Subcutaneous adipose tissue (tissue), 4 donors: ENCODE measurements around the gene PRTFDC1. TPM values are rescaled to one million over a fixed set of nuclear protein-coding genes. Genes with fewer than 3 reads are reported as not detected.

Source experiments
- total RNA-seq, 4 donors: library from RNA; depleted of rRNA; stranded (reverse); fragments of >200 nt; gene quantifications; one replicate each; pipeline ENCODE4 v1.1.0, GENCODE V29; 2016
- TF ChIP-seq, protein P1 (sequence below): fragments of 450-650 bp; IDR thresholded peaks from one replicate; pipeline ENCODE4 v1.5.1; 2016; ENCODE audit warnings: low read depth, mild to moderate bottlenecking, control low read depth, antibody characterized with exemption, moderate library complexity

Gene PRTFDC1
- total RNA-seq, 4 donors from 2014 or later = 2.4 to 2.8 (median 2.7) TPM

DNA sequence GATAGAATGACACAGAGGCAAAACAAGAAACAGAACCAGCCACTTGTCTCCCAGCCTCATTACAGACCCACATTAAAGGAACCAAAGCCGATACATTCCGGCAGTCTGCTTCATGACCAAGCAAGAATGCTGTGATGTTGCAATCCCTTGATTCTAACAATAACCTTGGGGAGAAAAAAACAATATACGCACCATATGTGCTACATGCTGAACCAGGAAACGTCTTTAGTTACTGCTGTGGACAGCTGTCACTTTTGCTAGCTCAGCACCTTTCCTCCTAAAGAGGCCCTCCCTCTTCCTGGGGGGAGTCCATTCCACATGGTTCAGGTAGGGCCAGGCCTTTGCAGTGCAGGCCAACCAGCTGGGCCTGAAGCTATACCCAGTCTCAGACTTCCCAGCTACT is 79.1 kb downstream of the PRTFDC1 start:
- TF ChIP-seq, protein P1, sequence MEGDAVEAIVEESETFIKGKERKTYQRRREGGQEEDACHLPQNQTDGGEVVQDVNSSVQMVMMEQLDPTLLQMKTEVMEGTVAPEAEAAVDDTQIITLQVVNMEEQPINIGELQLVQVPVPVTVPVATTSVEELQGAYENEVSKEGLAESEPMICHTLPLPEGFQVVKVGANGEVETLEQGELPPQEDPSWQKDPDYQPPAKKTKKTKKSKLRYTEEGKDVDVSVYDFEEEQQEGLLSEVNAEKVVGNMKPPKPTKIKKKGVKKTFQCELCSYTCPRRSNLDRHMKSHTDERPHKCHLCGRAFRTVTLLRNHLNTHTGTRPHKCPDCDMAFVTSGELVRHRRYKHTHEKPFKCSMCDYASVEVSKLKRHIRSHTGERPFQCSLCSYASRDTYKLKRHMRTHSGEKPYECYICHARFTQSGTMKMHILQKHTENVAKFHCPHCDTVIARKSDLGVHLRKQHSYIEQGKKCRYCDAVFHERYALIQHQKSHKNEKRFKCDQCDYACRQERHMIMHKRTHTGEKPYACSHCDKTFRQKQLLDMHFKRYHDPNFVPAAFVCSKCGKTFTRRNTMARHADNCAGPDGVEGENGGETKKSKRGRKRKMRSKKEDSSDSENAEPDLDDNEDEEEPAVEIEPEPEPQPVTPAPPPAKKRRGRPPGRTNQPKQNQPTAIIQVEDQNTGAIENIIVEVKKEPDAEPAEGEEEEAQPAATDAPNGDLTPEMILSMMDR = no peak

DNA sequence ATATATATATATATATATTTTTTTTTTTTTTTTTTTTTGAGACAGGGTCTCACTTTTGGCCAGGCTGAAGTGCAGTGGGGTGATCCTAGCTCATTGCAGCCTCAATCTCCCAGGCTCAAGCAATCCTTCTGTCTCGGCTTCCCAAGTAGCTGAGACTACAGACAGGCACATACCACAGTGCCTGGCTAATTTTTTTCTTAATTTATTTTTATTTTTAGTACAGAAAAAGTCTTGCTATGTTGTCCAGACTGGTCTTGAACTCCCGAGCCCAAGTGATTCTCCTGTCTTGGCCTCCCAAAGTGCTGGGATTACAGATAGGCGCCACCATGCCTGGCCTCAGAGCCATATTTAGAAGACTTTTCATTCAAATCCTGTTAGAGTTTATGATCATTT is 79.6 kb downstream of the PRTFDC1 start:
- TF ChIP-seq, protein P1 = no peak

DNA sequence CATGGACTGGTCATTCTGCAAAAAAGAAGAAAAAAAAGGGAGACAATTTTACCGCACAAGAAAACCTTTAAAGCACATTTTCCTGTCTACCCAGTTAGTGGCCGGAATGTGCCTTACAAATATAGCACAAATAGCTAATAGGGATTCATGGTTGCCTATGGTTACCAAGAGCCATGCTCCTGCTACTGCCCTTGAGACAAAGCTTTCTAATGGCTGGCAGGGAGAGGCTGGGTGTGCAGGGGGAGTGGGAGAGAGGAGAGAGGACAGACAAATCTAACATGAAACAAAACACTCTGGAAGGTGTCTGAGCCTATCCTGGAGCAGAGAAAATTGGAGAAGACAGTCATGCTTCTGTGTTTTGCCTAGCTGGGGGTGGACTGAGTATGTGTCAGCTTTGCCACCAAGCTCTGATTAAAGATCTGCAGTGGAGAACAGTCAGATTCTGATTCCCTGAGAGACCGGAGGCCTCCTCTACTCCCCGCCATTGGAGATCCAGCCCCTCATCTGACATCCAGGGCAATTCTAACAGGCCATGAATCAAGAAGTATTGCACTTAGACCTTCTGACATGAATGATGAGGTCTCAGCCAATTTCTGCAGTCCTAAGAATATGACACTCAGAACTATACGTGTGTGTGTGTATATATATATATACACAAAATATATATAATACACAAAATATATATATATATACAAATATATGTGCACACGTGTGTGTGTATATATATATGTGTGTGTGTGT is 80.2 kb downstream of the PRTFDC1 start:
- TF ChIP-seq, protein P1 = no peak

DNA sequence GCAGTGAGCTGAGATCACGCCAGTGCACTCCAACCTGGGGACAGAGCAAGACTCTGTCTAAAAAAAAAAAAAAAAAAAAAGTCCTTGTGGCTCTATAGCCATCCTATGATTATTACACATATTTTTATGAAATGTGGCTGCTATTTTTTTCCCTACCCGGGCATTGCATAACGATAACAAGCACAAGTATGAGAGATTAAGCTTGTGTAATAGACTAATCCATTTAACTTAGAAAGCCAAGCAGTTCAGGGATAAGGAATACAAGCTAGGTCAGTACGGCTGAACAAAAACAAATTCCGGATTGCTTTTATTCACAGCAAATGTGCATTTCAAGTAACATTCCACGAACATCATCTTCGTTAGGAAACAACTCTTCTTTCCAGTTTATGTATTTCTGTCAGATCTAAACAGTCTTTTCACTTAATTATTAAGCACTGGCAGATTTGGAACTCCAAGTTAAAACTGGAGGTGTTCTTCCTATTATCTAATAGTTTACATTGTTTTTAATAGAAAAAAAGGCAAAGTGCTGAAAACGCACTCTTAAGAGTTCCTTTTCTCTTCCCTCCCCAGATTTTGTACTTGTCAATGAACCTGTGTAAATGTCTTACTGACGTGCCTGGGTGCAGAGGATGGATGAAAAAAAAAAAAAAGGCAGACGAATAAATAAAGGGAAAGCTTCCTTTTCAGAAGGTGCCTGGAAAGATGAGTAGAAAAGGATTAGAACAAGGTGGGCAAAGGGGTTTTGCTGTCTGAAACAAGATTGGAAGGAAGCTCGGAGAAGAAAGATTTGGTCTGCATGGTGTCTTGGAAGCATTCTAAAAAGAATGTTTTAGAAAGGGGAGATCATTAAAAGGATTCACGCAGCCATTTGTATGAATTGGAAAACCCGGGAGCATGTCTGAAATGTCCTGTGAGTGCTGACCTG is 81.1 kb downstream of the PRTFDC1 start:
- TF ChIP-seq, protein P1 = no peak

DNA sequence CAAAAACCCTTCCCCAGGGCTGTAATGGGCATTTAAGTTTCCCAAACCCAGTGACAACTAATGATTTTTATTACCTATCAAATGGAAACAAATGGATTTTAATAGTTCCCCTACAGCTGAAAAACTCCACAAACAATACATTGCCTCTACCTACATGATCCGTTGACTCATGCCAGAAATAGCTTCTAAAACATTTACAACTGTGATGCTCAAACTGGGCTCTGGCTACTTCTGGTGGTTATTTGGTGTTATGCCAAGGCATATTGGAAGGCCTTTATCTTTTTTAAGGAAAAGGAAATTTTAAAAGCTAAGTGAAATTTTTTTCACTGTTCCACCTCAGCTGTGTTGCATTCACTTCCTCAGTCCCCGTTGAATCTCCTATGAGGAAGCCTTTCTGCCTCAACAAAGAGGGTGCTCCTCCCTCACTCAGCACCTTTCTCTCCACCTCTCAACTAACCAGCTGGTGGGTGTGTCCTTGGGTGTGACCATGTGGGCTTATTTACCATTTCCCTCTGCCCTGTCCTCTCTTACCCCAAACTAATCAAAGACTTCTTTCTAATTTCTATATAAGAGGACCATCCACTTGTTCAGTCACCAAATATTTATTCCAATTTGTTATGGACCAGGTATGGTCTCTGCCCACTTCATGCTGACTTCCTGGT is 82.9 kb downstream of the PRTFDC1 start:
- TF ChIP-seq, protein P1 = no peak

DNA sequence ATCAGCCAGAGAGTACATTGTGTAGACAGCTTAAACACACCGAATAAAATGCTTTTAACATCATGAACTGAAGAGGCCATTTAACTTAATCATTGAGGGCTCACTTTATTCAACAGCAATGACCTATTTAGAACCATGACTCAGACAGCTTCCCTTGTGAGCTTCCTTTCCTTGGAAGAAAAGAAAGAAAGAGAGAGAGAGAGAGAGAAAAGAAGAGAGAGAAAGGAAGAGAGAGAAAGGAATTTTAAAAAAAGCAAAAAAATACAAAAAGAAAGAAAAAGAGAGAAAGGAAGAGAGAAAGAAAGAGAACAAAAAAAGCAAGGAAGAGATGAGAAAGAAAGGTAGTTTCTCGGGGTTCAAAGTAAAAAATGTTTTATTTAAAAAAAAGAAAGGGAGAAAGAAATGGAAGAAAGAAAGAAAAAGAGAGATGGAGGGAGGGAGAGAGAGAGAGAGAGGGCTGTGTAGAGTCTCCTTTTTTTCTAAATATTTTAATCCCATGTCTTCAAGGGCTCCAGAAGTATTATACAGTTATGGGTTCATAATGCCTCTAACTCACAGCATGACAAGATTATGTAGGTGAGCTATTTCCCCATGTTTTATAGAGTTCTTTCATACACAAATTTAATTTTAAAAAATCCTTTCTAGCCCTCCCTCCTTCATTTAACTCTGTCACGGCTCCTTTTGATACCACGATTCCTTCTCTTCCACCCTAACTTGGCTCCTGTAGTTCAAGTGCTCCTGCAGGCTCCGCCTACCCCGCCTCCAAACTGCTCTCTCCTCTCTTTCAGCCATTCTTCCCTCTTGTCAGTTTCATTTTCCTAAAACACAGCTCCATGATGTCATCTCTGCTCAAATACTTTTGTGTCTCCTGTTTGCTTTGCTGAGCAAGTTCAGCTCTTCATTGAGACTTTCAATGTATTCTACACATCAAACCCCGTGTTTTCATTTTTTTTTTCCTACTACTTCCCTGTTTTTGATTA is 85.5 kb downstream of the PRTFDC1 start:
- TF ChIP-seq, protein P1 = no peak
